HG03342 (cell line): ENCODE results near the gene RPL31.

ENCODE experiments used
- ATAC-seq: cut with Tn5 transposase; IDR thresholded peaks from one replicate; pipeline ENCODE4 v1.9.1; 2021; ENCODE audit warnings: mild to moderate bottlenecking, moderate library complexity; ENCODE audit not compliant: unreplicated experiment

Gene RPL31

DNA sequence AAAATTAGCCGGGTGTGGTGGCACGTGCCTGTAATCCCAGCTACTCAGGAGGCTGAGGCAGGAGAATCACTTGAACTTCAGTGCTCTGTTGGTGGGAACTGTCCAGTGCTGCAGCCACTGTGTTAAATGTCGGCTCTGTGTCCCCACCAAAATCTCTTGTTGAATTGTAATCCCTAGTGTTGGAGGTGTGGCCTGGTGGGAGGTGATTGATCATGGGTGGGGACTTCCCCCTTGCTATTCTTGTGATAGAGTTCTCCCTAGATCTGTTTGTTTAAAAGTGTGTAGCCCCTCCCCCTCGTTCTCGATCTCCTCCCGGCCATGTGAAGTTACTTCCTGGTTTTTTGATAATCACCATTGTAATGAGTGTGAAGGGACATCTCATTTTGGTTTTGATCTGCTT lies 9.8 kb upstream of the RPL31 start:
- no peak for ATAC-seq

DNA sequence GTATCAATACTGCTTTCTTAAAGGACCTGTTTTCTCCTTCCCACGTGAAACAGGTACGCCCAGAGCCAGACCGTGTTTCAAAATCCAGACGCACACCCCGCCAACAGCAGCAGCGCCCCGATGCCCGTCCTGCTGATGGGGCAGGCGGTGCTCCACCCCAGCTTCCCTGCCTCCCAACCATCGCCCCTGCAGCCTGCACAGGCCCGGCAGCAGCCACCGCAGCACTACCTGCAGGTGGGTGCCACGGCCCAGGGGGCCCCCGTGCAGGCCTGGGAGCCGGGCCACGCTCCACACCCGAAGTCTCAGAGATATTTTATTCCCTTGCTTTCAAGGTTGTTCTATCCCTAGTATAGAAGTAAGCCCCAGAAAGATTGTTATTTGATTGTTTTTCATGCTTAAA lies 8.8 kb upstream of the RPL31 start:
- no peak for ATAC-seq

DNA sequence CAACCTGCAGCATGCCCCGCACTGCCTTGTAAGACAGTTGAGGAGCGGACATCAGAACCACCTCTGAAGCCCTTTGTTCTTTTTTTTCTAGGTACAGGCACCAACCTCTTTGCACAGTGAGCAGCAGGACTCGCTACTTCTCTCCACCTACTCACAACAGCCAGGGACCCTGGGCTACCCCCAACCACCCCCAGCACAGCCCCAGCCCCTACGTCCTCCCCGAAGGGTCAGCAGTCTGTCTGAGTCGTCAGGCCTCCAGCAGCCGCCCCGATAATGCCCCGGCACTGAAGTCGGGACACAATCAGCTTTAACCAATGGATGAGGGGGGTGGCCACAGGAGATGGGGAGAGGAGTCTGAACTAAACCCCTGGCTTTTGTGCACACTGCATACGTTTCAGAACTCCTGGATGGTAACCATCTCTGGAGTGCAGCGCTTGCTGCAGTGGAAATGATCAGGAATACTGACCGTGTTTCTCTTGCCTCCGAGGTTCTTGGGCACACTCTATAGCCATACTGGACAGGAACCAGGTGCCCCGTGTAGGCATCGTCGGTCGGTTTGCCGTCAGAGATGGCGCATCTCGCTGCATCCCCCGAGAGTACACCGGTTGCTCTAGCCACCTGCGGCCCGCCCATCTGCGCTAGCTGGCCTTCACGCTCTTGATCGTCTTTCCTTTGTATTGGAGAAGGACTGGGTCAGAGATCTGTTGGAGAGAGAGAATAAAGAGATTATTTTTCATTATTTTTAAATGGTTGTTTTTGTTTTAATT lies 6.6 kb upstream of the RPL31 start:
- ATAC-seq, result no peak

DNA sequence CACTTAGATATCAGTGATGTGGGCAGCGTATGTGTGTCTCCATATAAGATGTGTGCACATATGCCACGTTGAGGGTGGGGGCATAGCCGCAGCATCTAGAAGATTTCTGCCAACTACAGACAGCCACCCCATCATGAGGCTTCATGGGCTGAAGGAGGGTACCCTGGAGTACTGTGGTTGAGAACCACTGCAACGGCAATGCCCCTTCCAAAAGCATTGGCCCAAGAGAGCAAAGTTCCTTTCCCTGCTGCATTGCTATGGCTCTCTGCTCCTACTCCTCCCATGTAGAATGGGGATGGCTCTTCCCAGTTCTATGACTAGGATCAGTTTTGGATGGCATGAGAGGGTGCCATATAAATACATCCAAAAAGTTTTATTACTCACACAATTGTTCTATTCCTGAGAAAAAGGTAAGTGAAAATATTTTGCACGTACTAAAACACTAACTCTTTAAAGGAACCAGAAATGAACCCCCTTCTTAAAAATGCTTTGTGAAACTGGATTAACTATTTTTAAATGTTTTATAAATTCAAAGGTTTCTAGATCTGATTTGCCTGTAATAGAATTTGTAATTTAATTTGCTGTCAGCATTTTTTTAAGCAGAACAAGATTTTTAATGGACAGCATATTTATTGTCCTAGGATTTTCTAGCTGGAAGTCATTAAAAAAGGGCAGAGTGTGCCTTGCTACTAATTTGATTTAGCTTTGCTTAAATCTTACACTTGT lies 4.4 kb upstream of the RPL31 start:
- ATAC-seq, result no peak

DNA sequence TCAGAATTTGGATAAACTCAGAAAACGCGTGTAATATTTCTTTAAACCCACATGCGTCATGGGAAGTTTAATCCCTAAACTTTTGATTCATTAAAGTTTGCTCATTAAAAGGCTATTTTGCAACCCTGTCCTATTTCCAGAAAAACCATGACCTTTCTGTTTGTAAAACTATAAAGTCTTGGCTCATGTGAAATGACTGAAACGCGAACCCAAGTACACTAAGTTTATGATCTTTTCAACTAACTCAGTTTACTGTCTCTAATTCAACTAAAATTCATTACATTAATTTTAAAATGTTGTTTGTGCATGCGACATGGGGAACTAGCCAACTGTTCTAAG lies 3.9 kb upstream of the RPL31 start:
- ATAC-seq, result no peak

DNA sequence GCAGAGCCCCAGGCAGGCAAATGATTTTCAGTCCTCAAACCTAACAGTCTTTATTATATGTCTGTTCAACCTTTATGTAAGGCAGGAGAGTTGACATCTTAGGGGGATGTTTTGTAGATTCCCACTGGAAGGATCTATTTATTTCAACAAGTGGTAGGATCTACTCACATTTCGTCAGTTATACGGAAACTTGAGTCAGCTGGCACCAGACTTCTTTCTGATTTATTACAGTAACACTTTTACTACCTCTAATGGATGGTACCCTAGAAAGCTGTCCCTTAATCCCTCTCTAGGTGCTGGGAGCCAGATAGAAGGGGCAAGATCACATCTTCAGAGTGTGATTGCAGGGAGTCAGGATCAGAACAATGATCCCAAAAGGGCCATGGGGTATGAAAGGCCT lies 2.1 kb upstream of the RPL31 start:
- no peak for ATAC-seq

DNA sequence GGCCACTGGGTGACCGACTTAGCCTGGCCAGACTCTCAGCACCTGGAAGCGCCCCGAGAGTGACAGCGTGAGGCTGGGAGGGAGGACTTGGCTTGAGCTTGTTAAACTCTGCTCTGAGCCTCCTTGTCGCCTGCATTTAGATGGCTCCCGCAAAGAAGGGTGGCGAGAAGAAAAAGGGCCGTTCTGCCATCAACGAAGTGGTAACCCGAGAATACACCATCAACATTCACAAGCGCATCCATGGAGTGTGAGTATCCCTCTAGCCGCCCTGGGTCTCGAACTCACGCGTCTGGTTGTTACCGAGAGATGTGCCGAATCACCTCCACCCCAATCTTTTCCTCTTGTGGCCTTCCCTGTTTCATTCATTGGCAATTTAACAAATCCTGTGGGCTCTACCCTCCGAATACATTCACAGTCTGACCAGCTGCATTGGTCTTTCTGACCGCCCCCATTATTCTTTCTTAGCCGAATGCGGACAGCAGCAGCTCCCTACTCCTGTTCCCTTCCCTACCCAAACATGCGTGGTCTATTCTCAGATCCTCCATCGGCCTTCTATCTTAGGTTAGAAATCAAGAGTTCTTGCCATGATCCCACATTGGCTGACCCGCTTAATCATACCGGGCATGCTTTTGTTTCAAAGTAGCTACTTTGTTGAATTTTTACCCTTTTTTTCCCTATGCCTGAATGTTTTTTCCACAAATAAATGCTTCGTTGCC lies 631 bp downstream of the RPL31 start:
- ATAC-seq, result no peak

DNA sequence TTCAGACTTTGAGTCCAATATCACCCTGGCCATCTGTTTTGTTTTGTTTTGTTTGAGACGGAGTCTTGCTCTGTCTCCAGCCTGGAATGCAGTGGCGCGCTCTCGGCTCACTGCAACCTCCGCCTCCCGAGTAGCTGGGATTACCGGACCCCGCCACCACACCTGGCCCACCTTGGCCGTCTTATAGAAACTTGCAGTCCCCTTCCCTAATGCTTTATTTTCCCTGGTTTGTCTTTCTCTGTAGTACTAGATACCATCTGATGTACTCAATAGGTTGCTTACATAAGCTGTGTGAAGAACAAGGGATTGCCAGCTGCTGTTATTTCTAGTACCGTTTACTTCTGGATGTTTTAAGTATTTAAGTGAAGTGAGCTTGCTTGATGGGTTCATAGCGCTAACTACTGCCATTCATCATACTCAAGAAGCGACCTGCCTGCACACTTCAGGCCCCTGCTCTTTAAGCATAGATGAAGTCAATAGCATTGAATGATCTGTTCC lies 1.2 kb downstream of the RPL31 start:
- ATAC-seq, result no peak

DNA sequence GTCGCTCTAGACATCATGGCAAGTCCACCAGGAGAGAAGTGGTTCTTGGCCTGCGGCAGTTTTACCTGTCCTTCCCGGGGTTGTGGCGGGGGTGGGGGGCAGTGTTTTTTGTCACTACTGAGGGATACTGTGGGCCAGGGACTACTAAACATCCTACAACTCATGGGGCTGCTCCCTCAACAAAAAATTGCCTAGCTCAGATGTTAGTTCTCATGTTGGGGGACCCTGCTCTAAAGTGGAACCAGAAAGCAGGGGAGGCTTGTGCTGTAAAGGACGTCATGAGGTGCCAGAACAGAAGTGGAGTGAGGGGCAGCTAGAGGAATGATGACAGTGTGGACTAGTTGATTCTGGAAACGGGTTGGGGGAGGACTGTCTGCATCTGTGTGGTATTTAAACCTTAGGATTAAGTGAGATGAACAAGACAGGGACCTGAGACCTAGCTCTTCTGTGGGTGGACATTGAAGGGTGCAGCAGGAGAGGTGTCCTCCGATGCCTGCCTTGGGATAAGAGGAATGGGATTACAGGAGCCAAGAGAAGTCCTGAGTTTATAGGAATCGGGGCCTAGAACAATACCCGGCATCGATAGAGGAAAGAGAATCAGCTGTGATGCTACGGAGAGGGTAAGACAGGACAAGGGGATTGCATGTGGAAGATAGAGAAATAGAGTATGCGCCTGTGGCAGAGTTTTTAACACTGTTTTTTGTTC lies 2.7 kb downstream of the RPL31 start:
- no peak for ATAC-seq

DNA sequence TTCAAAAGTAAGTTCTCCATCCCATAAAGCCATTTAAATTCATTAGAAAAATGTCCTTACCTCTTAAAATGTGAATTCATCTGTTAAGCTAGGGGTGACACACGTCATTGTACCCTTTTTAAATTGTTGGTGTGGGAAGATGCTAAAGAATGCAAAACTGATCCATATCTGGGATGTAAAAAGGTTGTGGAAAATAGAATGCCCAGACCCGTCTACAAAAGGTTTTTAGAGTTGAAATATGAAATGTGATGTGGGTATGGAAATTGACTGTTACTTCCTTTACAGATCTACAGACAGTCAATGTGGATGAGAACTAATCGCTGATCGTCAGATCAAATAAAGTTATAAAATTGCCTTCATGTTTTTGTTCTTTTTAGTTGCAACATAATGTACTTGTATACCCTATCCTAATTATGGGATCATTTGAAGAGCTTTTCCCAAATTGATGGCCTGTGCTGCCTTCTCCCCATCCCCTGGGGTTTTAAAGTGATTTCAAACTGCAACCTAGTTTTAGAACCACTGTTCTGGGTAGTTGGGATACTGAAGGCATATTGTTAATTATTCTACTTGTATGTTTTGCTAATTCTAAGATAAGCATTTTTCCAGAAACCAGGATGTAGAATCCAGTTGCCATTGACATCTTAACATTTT lies 4.1 kb downstream of the RPL31 start:
- no peak for ATAC-seq

DNA sequence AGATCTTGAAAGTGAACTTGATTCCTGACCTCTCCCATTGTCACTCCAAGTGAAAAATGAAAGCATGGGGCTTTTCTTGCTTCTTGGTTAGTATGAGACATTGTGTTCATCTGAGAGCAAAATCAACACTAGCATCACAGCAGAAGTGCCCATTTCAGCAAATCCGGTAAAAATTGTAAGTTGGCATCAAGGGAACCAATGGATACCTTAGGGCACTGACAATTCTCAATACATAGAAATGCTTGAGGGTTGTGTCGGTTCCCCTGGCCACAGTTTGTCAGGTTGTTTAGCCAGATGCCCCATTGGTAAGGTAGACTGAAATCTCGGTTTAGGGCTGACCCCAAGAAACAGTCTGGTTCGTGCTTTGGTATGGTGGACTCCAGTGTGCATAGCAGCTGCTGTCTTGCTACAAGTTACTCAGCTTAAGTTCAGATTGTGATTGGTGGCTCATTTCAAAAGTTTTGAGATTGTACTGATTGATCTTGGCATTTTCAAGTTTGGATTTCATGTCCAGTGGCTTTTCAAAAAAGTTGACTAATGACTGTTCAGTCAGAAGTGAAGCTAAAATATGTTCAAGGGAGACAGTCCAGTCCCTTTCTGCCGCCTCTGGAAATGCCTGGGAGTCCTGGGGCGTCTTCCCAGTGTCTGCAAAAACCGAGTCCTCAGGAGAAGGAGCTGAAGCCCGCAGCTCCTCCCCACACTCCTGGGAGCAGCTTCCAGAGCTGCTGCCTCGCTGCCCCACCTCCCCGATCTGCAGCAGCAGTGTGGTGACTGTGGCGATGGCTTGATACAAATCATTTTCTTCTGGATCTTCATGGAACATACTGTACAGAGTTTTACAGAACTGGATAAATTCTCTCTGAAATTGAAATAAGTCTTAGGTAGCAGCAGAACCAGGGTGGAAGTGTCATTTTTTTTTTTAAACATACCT lies 5.6 kb downstream of the RPL31 start:
- no peak for ATAC-seq

DNA sequence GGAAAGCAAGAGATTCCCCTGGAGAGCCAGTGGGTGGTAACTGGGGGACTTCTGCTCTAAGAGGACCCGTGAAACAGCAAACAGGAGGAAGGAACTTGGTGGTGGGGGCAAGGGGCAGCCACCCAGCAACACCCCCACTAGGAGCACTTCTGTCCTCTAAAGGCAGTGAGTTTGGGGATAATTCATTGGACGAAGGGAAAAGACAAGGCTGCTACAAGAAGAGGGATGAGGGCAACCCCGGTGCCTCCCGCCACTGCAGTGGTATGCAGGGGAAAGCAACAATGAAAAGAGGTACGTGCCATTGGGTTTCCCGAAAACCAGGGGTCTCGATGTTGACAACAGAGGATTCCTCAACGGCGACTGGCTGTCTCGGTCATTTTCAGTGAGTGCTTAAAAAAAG lies 9.1 kb downstream of the RPL31 start:
- ATAC-seq, result no peak

DNA sequence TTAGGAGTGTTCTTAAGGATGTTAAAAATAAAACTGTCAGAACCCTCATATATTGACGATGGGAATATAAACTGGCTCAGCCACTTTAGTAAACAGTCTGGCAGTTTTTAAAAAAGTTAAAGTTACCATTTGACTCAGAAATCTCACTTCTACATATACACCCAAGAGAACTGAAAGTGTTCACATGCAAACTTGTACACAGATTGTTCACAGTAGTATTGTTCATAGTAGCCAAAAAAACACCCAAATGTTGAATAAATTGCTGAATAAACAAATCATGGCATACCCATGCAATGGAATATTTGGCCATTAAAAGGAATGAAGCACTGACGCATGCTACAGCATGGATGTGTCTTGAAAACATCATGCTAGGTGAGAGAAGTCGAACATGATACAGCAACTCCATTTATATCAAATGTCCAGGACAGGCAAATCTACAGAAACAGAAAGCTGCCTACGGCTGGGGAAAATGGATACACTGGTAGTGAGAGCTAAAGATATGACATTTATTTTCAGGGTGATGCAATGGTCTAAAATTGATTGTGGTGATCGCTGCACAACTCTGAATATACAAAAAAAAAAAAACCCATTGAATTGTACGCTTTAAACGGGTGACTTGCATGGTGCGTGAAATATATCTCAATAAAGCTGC lies 10.1 kb downstream of the RPL31 start:
- ATAC-seq, result peak; percentile 86

DNA sequence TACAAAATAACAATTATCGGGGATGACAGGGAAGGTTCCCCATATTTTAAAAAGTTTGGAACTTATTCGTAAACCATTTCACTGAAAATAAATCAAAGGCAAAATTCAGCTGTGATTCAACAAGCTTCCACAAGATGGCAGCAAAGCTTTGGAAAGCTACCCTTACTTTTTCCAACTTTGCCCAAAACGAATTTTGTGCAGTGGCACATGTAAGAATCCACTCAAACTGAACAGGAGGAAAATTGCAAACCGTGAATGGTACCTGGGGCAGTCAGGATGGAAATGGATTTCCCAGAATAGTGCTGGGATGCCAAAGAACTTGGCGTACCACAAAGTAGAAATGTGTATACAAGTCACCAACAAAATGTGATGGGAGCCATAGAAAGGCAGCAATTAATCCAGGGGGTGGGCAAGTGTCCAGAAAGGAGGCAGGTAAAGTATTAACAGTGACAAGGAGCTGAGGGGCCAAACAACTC lies 10.7 kb downstream of the RPL31 start:
- no peak for ATAC-seq

DNA sequence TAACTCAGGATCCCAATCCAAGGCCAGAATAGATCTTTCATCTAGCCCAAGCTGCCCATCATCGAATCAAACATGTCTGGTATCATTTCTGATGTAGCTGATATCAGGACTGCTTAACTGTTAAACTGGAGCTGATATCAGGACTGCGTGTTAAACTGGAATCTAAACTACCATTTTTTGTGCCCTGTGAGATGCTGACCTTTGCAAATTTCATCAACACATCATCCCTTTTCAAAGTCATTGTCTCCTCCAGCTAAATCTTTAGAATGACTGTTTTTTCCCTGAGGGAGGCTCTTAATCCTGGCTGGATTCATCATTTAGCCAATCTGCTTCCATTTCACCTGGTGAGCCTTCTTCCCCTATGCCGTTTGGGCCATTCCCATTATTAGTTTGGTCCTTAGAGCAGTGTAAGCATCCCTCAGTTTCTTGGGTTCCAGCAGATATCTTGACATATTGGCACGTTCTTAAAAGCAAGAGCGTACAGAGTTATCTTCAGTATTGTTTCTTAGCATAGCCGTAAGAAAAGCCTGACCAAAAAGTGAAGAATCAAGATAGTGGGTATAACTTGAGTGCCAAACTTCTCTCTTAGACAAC lies 12.3 kb downstream of the RPL31 start:
- no peak for ATAC-seq

DNA sequence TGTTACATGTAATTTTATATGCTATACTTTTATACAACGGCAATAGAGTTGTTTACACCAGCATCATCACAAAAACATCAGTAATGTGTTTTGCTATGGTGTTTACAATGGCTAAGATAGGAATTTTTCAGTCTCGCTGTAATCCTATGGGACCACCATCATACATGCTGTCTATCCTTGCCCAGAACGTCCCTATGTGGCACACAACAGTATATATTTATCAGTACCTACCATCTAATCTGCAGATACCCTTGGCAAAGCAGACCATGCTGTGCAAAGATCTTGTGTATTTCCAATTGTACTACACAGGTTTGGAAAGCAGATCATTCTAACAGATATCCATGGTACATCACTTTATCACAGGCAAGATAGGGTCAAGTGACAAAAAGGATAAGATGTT lies 15.3 kb downstream of the RPL31 start:
- ATAC-seq, result no peak

DNA sequence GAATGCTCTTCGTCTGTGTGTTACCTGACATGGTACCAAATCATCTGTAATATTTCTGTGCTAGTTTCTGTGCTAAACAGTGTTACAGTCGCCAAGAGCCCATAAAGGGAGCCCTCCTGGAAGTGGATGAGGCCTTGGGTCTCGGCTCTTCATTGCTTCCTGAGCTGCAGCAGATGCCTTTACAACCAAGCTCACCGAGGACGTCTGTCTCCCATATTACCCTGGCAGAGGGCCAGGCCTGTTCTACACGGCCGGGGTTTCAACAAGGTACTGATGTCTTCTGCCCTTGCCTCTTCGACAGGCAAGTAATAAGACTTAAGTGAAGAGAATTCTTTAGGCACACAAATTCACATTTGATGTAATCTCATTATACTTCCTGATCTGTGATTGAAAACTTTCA lies 16.8 kb downstream of the RPL31 start:
- no peak for ATAC-seq

DNA sequence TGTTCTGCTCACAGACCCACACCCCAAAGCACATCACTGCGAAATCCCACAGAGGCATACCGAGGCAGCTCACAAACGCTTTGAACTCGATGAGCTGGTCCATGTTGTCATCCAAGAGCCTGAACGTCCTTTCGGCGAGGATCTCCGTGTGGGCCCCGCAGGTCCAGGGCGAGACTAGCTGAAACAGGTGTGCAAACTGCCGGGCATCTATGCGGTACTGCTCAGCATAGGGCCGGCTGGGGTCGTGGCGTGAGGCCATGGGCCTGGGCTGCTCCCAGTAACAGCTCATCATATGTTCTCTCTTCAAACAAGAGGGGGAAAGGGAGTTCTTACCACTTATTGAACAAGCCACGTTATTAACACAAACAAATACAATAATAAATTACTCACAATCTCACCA lies 20.1 kb downstream of the RPL31 start:
- ATAC-seq, result no peak
